Glomerular endothelial cell (primary cell): ENCODE results near the gene S100A16. TPM values are rescaled to one million over a fixed set of nuclear protein-coding genes. Genes with fewer than 3 reads are reported as not detected.
"Not testable (repeated sequence)": the region's sequence is repeated elsewhere in the genome, so short reads cannot be mapped to it uniquely, and the experiment has no call there.

Experiments used
- DNase-seq: peaks from one replicate; pipeline ENCODE4 v3.0.0-alpha.2; 2011; ENCODE audit warnings: low read depth, low spot score; ENCODE audit errors: extremely low read depth
- total RNA-seq: library from RNA; depleted of rRNA; stranded (reverse); fragments of >200 nt; gene quantifications from 2 replicates; pipeline ENCODE4 v1.2.3, GENCODE V29; 2015

Gene S100A16
- total RNA-seq, 1 donor from 2014 or later: 582 TPM

DNA sequence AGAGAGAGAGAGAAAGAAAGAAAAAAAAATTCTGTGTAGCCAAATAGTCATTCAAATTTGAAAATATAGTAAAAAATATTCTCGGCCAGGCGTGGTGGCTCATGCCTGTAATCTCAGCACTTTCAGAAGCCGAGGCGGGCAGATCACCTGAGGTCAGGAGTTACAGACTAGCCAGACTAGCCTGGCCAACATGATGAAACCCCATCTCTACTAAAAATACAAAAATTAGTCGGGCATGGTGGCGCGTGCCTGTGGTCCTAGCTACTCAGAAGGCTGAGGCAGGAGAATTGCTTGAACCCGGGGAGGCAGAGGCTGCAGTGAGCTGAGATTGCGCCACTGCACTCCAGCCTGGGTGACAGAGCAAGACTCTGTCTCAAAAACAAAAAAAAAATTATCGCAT lies 24.9 kb downstream of the S100A16 start:
- DNase-seq: not testable (repeated sequence)

DNA sequence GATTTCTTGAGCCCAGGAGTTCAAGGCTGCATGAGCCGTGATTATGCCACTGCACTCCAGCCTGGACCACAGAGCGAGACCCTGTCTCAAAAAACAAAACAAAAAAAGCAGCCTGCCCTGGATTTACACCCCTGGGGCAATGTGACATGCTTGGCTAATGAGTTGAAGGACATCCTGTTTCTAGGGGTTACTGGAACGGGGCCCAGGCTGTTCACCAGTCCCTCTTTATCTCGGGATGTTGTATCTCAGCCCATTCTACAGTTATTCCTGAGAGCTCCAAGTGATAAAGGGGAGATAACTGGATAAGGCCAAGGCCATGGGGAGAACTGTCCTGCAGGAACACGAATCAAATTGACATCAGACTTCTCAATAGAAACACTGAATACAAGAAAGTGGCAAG lies 25.6 kb downstream of the S100A16 start:
- no peak for DNase-seq

- DNase-seq: no peak
These were observed 26.6 kb downstream of the S100A16 start for GRCh38 chr1:153586347-153586746.

DNA sequence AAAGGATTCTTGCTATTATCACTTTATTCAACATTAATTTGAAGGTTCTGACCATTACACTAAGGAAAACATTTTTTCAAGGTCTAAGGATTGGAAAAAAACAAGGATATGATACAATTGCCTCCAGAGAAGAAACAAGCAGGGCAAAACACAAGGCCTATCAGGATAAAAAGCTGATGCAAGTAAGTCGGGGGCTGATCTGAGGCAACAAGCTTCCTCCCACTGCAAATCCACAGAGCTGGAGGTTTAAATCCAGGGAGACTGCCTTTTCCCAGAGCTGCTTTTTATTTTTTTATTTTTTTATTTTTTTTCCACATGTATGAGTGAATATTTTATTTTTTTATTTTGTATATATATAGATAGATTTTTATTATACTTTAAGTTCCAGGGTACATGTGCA lies 27.9 kb downstream of the S100A16 start:
- no peak for DNase-seq

GRCh38 chr1:153583976-153584375 lies 29.0 kb downstream of the S100A16 start:
- no peak for DNase-seq

GRCh38 chr1:153583514-153583913 lies 29.4 kb downstream of the S100A16 start:
- not testable (repeated sequence) for DNase-seq

- DNase-seq: not testable (repeated sequence)
These were observed 30.1 kb downstream of the S100A16 start for GRCh38 chr1:153582836-153583235.

- no peak for DNase-seq
These were observed 34.0 kb downstream of the S100A16 start for GRCh38 chr1:153578936-153579335.

- DNase-seq: no peak
These were observed 34.4 kb downstream of the S100A16 start for GRCh38 chr1:153578490-153578889.

- no peak for DNase-seq
These were observed 35.3 kb downstream of the S100A16 start for GRCh38 chr1:153577624-153578051.

- DNase-seq: no peak
These were observed 35.8 kb downstream of the S100A16 start for GRCh38 chr1:153577138-153577537.

DNA sequence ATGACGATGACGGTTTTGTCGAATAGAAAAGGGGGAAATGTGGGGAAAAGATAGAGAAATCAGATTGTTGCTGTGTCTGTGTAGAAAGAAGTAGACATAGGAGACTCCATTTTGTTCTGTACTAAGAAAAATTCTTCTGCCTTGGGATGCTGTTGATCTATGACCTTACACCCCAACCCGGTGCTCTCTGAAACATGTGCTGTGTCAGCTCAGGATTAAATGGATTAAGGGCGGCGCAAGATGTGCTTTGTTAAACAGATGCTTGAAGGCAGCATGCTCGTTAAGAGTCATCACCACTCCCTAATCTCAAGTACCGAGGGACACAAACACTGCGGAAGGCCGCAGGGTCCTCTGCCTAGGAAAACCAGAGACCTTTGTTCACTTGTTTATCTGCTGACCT lies 37.4 kb downstream of the S100A16 start:
- not testable (repeated sequence) for DNase-seq

DNA sequence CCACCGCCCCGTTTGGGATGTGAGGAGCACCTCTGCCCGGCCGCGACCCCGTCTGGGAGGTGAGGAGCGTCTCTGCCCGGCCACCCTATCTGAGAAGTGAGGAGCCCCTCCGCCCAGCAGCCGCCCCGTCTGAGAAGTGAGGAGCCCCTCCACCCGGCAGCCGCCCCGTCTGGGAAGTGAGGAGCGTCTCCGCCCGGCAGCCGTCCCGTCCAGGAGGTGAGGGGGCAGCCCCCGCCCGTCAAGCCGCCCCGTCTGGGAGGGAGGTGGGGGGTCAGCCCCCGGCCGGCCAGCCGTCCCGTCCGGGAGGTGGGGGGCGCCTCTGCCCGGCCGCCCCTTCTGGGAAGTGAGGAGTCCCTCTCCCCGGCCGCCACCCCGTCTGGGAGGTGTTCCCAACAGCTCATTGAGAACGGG lies 37.9 kb downstream of the S100A16 start:
- not testable (repeated sequence) for DNase-seq

DNA sequence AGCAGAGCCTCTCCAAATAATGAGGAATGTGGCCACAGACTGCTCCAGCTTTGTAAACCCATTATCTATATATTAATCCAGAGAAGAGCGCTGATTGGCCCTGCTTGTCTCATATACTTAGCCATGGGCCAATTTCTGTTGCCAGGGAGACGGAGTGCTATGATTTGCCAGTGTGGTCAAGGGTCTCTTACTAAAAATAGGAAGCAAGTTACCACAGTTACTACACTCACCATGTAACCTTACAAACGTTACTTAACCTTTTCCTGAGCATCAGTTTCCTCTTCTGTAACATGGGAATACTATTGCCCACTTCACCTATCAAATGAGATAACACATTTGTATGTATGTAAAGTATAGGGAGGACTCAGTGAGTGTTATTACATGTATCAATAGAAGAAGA lies 39.6 kb downstream of the S100A16 start:
- DNase-seq: no peak

DNA sequence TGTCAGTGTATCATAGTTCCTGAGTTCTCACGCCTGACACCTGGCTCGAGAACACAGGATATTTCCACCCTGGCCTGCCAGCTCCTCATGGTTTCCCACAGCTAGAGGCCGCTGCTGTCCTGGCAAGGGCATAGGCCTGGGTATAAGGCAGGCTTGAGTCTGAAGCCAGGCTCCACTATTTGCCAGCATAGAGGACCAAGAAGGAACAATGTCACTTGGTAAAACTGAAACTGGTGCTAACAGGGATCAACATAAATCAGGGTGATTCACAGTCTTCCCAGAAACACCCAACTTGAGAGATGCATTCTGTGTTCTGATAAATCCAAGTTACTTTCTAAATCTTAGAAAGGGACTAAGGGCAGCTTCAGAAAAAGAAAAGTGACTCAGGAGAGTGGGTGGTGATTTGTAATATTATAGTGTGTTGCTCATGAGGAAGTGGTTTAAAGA lies 40.3 kb downstream of the S100A16 start:
- no peak for DNase-seq

GRCh38 chr1:153571706-153572105 lies 41.2 kb downstream of the S100A16 start:
- no peak for DNase-seq

DNA sequence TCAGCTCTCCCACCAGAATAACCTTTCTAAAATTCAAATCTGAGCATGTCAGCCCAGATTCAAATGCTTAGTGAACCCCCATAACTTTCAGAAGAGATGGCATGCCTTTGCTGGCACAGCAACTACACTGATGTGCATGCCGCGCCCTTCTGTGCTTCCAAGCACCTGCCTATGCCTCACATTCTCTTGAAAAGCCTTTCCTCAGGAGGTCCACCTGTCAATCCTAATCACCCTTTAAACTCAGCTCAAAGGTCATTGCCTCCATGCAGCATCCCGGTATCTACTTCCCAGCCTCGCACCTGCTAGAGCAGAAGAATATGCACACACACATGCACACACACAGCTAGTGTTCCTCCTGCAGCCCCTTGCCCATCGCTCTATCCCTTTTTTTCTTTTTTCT lies 42.1 kb downstream of the S100A16 start:
- no peak for DNase-seq

- DNase-seq: no peak
These were observed 43.5 kb downstream of the S100A16 start for GRCh38 chr1:153569465-153569864.

DNA sequence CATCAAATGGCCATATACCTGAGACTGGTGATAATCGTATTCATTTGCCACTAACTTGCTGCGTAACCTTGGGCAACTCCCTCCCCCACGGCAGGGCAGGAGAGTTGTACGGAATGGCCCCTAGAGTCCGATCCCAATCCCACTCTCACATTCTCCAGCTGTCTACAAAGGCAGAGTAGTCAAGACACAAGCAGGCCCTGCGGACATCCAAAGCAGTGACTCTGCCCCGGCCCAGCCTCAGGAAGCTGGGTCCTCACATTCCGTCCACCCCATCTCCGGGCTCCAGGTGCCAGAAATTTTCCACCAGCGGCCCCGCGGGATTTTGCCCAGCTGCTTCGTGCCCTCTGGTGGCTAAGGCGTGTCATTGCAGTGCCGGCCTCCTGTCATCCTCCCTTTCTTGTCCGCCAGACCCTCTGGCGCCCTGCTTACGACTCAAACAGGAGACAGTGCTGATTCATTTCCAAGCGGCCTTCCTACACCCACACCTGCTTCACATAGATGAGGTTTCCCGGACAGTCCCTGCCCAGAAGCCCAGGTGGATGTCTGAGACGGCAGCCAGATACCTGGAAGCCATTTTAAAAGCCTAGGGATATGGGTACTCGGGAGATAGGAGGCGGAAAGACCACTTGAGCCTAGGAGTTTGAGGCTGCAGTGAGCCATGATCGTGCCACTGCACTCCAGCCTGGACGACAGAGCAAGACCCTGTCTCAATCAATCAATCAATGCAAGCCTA lies 44.4 kb downstream of the S100A16 start:
- no peak for DNase-seq

DNA sequence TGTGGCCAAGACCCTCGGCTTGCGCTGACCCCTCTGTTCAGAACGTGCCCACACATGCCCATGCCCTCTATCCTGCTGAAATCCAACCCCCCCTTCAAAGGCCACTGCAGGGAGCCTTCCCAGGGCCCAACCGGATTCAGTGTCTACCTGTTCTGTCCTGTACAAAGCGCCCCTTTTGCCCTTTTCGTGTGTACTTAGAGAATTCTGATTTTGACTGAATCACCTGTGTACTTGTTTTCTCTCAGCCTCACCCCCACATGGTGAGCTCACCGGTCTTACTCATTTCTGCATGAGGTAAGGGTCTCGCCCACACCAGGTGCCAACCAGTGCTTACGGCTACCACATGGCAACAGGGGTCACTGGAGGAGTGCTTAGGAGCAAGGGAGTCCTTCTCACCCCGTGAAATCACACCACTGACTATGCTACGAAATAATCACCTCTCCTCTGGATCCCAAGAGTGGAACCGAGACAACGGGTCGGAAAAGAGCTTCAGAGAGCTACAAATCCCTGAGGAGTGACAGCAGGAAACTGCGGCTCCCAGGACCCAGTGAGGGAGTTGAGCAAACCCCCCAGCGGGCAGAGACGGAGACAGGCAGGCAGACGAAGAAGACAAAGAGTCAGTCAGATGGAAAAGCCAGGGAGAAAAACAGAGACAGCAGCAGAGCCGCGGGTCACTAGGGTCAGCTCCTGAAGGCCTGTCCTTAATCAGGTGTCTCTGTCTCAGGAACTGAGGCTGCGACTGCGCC lies 45.1 kb downstream of the S100A16 start:
- DNase-seq: no peak

GRCh38 chr1:153566414-153567371 lies 46.2 kb downstream of the S100A16 start:
- no peak for DNase-seq
